GM19351 (cell line): ENCODE measurements around the gene IL26.
A peak's percentile ranks its signal among the peaks of the same experiment; 100 is the strongest.
"Not testable (repeated sequence)": the region's sequence is repeated elsewhere in the genome, so short reads cannot be mapped to it uniquely, and the experiment has no call there.

Source experiments
- ATAC-seq: cut with Tn5 transposase; IDR thresholded peaks from one replicate; pipeline ENCODE4 v1.9.1; 2021; ENCODE audit warnings: mild to moderate bottlenecking, moderate library complexity; ENCODE audit not compliant: unreplicated experiment

Gene IL26

GRCh38 chr12:68203460-68203875 is 22.1 kb downstream of the IL26 start:
- no peak for ATAC-seq

GRCh38 chr12:68200854-68201253 is 24.8 kb downstream of the IL26 start:
- ATAC-seq, result no peak

- no peak for ATAC-seq
Measured at GRCh38 chr12:68199127-68199526, 26.5 kb downstream of the IL26 start.

DNA sequence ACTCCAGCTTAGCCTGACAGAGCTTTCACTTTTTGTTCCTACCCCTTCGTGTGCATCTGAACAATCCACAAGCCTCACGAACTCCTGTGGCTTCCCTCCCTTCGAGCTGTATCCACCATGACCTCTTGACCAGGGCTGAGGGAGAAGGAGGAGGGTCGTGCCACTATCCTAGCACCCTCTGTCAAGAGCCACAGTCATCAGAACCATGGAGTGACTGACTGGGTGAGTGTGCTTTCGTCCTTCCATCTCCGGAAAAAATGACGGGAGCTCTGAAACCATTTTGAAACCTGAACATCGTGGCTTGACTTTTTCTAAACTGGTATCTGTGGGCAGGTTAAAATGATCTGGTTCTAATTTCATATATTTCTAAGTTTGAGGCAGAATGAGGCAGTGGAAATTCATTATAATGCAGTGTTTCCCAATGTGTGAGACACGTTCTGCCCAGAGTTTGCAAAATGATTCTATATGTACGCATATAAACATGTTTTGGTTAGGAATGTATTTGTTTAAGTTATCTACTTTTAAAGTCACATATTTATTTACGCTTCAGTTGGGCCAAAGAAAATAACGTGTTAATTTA is 27.0 kb downstream of the IL26 start:
- ATAC-seq, result no peak

DNA sequence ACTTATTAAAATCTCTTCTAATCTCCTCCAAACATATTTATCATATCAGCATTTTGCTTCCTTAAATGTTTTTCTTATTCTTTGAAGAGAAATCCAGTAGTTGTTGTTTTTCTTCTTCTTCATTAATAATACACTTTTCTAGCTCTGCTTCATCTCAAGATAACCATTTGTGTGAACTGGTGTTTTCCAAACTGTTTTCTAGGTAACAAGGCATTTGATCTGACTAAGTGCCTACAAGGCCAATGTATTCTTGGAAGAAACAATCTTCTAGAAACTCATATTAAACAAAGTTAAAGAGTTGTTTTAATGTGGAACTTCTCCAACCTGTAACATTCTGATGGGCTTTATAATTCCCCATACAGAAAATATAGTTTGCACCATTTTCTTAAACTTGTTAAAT is 35.3 kb downstream of the IL26 start:
- ATAC-seq, result no peak

GRCh38 chr12:68189821-68190242 is 35.8 kb downstream of the IL26 start:
- no peak for ATAC-seq

GRCh38 chr12:68185598-68185997 is 40.0 kb downstream of the IL26 start:
- ATAC-seq, result no peak

DNA sequence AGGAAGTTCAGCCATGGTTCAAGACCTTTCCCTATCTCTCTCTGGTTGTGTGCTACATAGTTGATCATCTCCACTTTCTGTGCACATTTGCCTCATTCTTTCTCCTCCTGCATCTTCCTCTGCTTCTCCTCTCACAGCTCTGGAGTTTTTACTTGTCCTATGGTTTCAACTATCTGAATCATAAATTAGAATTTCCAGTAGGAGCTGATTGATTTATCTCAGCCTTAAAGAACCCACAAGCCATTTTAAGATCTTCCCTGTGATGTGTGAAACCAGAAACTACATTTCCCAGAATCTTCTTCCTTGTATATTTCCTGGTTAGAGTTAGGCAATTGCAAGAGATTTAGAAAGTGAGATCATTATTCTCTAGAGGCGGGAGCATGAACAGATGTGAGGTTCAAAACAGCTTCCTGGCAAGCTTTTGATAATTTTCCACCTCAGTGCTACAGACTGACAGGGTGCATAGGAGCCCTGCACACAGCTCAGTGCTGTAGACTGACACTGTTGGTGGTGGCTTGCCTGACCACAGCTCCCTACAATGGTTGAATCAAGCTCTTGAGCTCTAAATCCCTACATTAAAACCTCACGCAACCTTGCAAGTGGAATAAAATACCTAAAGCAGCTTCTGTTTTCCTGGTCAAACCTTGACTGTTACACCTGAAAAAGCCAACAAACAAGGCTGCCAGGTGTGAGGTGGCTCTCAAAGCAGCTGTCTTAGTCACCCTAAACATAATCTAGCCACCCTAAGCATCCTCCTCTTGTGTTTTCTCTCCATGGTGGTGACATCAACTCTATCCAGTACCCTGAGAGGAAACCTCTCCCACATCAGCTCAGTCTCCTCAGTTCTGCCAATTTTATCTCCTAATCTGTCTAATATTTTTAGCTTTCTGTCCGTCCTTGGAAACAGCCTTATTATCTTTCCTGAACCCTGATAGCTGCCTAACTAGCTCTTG is 44.5 kb downstream of the IL26 start:
- no peak for ATAC-seq

GRCh38 chr12:68178774-68179439 is 46.7 kb downstream of the IL26 start:
- ATAC-seq, result no peak

DNA sequence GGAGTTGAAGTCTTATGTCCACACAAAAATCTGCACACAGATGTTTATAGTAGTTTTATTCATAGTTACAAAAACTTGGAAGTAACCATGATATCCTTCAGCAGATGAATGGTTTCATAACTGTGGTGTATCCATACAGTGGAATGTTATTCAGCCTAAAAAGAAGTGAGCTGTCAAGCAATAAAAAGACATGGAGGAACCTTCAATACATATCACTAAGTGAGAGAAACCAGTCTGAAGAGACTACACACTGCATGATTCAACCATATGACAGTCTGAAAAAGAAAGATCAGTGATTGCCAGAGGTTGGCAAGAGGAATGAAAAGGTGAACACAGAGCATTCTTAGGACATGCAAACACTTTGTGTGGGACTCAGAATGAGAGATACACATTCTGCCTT is 47.4 kb downstream of the IL26 start:
- no peak for ATAC-seq

DNA sequence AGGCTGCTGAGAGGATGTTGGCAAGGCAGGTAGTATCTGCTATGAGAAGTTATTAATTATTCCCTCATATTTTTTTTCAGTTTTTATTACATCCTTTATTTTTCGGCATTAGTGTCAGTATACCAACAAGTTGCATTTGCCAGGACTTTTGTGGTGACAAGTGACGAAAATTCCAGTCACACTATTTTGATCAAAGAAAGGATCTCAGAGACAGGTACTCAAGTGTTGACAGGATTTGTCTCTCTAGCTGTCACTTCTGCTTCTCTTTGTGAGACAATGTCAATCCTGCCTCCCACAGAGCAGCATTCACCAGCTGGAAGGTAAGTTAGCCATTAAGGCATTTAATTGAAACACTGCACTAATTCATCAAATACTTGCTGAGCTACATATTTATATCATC is 48.0 kb downstream of the IL26 start:
- no peak for ATAC-seq

GRCh38 chr12:68176257-68176656 is 49.4 kb downstream of the IL26 start:
- ATAC-seq, result no peak

DNA sequence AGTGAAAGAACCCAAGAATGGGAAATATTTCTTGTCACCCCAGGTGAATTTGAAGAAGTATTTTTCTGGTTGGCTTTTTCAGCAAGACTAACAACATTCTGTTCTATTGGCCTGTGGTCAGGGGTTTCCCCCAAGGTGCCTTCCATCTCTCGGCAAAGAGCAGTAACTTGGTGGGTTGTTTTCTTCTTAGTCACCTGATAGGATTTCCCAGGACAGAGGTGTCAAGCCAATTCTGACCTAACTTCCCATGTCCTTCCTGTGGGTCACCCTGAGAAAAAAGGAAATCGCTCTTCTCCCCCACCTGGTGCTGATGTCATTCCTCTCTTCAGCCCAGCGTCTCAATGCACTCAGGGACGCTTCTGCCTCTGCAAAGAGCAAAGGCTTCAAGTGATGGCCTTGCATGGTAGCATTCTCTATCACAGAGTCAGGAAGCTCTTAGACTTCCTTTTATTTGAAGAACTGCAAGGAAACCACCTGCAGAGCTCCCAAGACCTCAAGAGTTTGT is 50.0 kb downstream of the IL26 start:
- peak; percentile 88 for ATAC-seq

DNA sequence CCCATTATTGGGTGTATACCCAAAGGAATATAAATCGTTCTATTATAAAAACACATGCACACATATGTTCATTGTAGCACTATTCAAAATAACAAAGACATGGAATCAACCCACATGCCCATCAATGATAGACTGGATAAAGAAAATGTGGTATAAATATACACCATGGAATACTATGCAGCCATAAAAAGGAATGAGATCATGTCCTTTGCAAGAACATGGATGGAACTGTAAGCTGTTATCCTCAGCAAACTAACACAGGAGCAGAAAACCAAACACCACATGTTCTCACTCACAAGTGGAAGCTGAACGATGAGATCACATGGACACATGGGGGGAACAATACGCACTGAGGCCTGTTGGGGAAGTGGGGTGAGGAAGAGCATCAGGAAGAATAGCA is 50.8 kb downstream of the IL26 start:
- ATAC-seq, result not testable (repeated sequence)

GRCh38 chr12:68173792-68174191 is 51.8 kb downstream of the IL26 start:
- ATAC-seq, result no peak

DNA sequence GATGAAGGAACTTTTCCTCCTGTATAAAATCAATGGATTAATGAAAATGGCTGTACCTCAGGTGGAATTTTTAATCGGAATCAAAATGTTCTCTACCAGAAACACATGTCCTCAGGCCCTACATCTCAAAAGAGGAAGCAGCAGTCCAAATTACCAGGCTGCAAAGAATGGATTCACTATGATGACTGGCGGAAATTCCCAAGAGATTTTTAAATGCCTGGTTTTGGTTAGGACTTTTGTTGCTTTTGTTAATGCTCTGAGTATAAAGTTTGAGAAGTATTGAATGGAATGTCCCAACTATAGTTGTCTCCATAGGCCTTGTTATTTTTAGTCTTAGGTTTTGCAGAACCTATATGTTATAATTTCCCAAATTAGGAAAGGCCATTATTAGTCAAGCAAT is 54.9 kb downstream of the IL26 start:
- no peak for ATAC-seq

DNA sequence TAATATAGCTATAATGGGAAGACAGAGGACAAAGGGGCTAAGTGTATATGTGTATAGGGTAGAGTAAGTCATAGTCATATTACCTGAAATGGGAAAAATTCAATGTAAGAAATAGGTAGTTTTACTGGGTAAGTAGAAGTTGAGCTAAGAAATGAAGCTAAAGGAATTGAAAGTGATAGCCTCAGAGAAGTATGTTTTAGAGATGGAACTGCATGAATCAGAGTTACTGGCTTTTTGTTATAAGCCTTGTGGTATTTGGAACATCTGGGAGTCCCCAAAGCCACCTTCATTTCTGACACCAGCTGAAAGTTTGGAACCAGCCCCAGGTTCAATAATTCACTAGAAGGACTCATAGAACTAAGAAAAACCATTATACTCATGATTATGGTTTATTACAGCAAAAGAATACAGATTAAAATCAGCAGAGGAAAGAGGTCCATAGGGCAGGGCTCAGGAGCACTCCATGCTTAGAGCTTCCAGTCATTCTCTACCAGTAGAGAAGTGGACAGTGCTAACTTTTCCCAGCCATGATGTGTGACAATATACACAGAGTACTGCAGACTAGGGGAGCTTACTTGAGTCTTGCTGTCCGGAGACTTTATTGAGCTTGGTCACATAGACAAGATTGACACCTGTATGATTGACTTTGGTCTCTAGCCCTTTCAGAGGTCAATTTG is 56.3 kb downstream of the IL26 start:
- ATAC-seq, result no peak

- no peak for ATAC-seq
Measured at GRCh38 chr12:68166317-68166831, 59.2 kb downstream of the IL26 start.

- peak; percentile 70 for ATAC-seq
Measured at GRCh38 chr12:68163560-68164081, 62.0 kb downstream of the IL26 start.

DNA sequence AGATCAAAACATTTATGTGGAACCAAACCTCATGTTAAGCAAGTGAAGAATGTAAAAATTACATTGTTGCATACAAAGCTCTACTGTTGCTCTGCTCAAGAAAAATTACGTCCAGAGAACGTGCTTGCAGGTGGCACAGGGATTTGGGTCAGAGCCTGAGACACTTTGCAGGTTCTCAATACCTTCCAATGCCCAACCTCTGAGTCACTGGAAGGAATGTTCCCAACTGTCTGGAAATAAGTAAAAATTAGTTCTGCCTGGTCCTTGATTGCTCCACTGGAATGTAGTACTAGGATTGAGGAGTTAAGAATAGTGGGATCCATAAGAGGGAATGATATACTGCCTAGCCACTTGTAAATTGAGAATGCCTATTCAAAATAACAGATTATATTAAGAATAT is 63.2 kb downstream of the IL26 start:
- ATAC-seq, result no peak
